H9 (cell line): ENCODE measurements around the gene C1RL. TPM values are rescaled to one million over a fixed set of nuclear protein-coding genes. Genes with fewer than 3 reads are reported as not detected.

Source experiments
- DNase-seq: peaks from one replicate; pipeline ENCODE4 v3.0.0-alpha.2; 2017
- H2AFZ ChIP-seq: one replicate; pipeline ENCODE4 v1.6.1; 2013; ENCODE audit warnings: mild to moderate bottlenecking, low read length, control low read depth, moderate library complexity
- H2AK5ac ChIP-seq: 2 replicates; pipeline ENCODE4 v1.6.1; 2013; ENCODE audit warnings: low read length, control low read depth, mixed read lengths; ENCODE audit not compliant: insufficient read length
- H2BK120ac ChIP-seq: one replicate; pipeline ENCODE4 v1.6.1; 2013; ENCODE audit warnings: low read depth, mild to moderate bottlenecking, low read length, control low read depth, inconsistent platforms; ENCODE audit not compliant: poor library complexity, severe bottlenecking
- H2BK12ac ChIP-seq: 2 replicates; pipeline ENCODE4 v1.6.1; 2013; ENCODE audit warnings: low read length, control low read depth, mixed read lengths, low read depth; ENCODE audit not compliant: insufficient read length
- H2BK15ac ChIP-seq: 2 replicates; pipeline ENCODE4 v1.6.1; 2013; ENCODE audit warnings: low read depth, low read length, control low read depth
- H2BK20ac ChIP-seq: one replicate; pipeline ENCODE4 v1.6.1; 2013; ENCODE audit warnings: low read depth, mild to moderate bottlenecking, low read length, control low read depth, inconsistent platforms; ENCODE audit not compliant: poor library complexity, severe bottlenecking
- H2BK5ac ChIP-seq: 2 replicates; pipeline ENCODE4 v1.6.1; 2013; ENCODE audit warnings: low read length, control low read depth, mixed read lengths; ENCODE audit not compliant: insufficient read length
- H3K14ac ChIP-seq: 2 replicates; pipeline ENCODE4 v1.6.1; 2013; ENCODE audit warnings: low read length, control low read depth; ENCODE audit not compliant: insufficient read depth
- H3K18ac ChIP-seq: 2 replicates; pipeline ENCODE4 v1.6.1; 2013; ENCODE audit warnings: low read depth, mild to moderate bottlenecking, mixed read lengths, low read length, control low read depth; ENCODE audit not compliant: insufficient read length
- H3K23ac ChIP-seq: 2 replicates; pipeline ENCODE4 v1.6.1; 2013; ENCODE audit warnings: low read length, control low read depth, mixed read lengths, low read depth; ENCODE audit not compliant: insufficient read length
- H3K23me2 ChIP-seq: 2 replicates; pipeline ENCODE4 v1.6.1; 2013; ENCODE audit warnings: low read depth, mild to moderate bottlenecking, mixed read lengths, low read length, control low read depth; ENCODE audit not compliant: insufficient read length, poor library complexity, severe bottlenecking
- H3K27ac ChIP-seq: 2 replicates; pipeline ENCODE4 v1.5.1; 2013; ENCODE audit warnings: low read length, control low read depth, mixed read lengths, low read depth; ENCODE audit not compliant: insufficient read length
- H3K27me3 ChIP-seq: 2 replicates; pipeline ENCODE4 v1.6.1; 2013; ENCODE audit warnings: low read length, control low read depth, inconsistent platforms; ENCODE audit not compliant: insufficient read depth
- H3K4ac ChIP-seq: 2 replicates; pipeline ENCODE4 v1.6.1; 2013; ENCODE audit warnings: low read depth, mild to moderate bottlenecking, control low read depth, inconsistent platforms, low read length, moderate library complexity
- H3K4me1 ChIP-seq: 2 replicates; pipeline ENCODE4 v1.6.1; 2013; ENCODE audit warnings: low read length, control low read depth, inconsistent platforms; ENCODE audit not compliant: insufficient read depth
- H3K4me2 ChIP-seq: 2 replicates; pipeline ENCODE4 v1.6.1; 2013; ENCODE audit warnings: low read length, control low read depth, mixed read lengths; ENCODE audit not compliant: insufficient read length, insufficient read depth
- H3K56ac ChIP-seq: 2 replicates; pipeline ENCODE4 v1.6.1; 2013; ENCODE audit warnings: low read depth, mild to moderate bottlenecking, mixed read lengths, low read length, control low read depth; ENCODE audit not compliant: insufficient read length
- H3K79me1 ChIP-seq: 2 replicates; pipeline ENCODE4 v1.6.1; 2013; ENCODE audit warnings: low read depth, mild to moderate bottlenecking, moderate library complexity, low read length, control low read depth, inconsistent platforms; ENCODE audit not compliant: insufficient read depth, poor library complexity, severe bottlenecking
- H3K79me2 ChIP-seq: 2 replicates; pipeline ENCODE4 v1.6.1; 2013; ENCODE audit warnings: low read length, control low read depth, inconsistent platforms; ENCODE audit not compliant: insufficient read depth
- H3K9ac ChIP-seq: 2 replicates; pipeline ENCODE4 v1.6.1; 2013; ENCODE audit warnings: low read length, control low read depth, mixed read lengths; ENCODE audit not compliant: insufficient read length; ENCODE audit errors: extremely low read depth
- H3K9me3 ChIP-seq: one replicate; pipeline ENCODE4 v1.6.1; 2013; ENCODE audit warnings: low read depth, low read length, inconsistent platforms; ENCODE audit not compliant: control insufficient read depth
- H3T11ph ChIP-seq: one replicate; pipeline ENCODE4 v1.6.1; 2013; ENCODE audit warnings: mild to moderate bottlenecking, low read length, control low read depth, inconsistent platforms
- H4K20me1 ChIP-seq: one replicate; pipeline ENCODE4 v1.6.1; 2013; ENCODE audit not compliant: control insufficient read depth, insufficient read length, insufficient read depth
- H4K5ac ChIP-seq: 2 replicates; pipeline ENCODE4 v1.6.1; 2013; ENCODE audit warnings: low read depth, mild to moderate bottlenecking, mixed read lengths, low read length, control low read depth; ENCODE audit not compliant: insufficient read length
- H4K8ac ChIP-seq: replicated peaks from 2 replicates; pipeline ENCODE4 v1.6.1; 2013; ENCODE audit warnings: low read length, control low read depth, mixed read lengths, low read depth; ENCODE audit not compliant: insufficient read length
- H4K91ac ChIP-seq: 2 replicates; pipeline ENCODE4 v1.6.1; 2013; ENCODE audit warnings: low read depth, mild to moderate bottlenecking, moderate library complexity, mixed read lengths, low read length, control low read depth; ENCODE audit not compliant: insufficient read length
- H3K27ac Mint-ChIP-seq, 3 experiments: 2 replicates in 2 of 3; 3 replicates in 1 of 3; pipeline ENCODE4 v1.8.0; 2020 to 2021; ENCODE audit warnings: mixed read lengths in 3 of 3, mild to moderate bottlenecking in 1 of 3, moderate library complexity in 1 of 3
- H3K27me3 Mint-ChIP-seq: 2 replicates; pipeline ENCODE4 v1.8.0; 2021; ENCODE audit warnings: low read depth, mild to moderate bottlenecking, moderate library complexity, mixed read lengths
- H3K36me3 Mint-ChIP-seq, 3 experiments: 2 replicates in 2 of 3; 3 replicates in 1 of 3; pipeline ENCODE4 v1.8.0; 2020 to 2021; ENCODE audit warnings: low read depth in 3 of 3, mixed read lengths in 3 of 3; ENCODE audit not compliant: insufficient read depth in 1 of 3
- H3K4me1 Mint-ChIP-seq, 2 experiments: 2 replicates each; pipeline ENCODE4 v1.8.0; 2020; ENCODE audit warnings: mixed read lengths in 2 of 2
- H3K4me3 Mint-ChIP-seq, 2 experiments: 2 replicates in 1 of 2; 3 replicates in 1 of 2; pipeline ENCODE4 v1.8.0; 2020 to 2021; ENCODE audit warnings: mild to moderate bottlenecking in 2 of 2, mixed read lengths in 2 of 2, moderate library complexity in 1 of 2
- H3K9me3 Mint-ChIP-seq, 2 experiments: 2 replicates in 1 of 2; 3 replicates in 1 of 2; pipeline ENCODE4 v1.8.0; 2020; ENCODE audit warnings: mild to moderate bottlenecking in 2 of 2, mixed read lengths in 2 of 2, moderate library complexity in 1 of 2
- WGBS: extraction: QIAGEN DNeasy Blood & Tissue Kit; methylation state at CpG from one replicate; pipeline ENCODE4 v1.1.7; 2013; ENCODE audit warnings: missing lambda C conversion rate, low lambda C conversion rate, mixed read lengths; ENCODE audit not compliant: insufficient read length; ENCODE audit errors: extremely low coverage; 5-methylcytosine and 5-hydroxymethylcytosine counted together
- total RNA-seq: library from RNA; stranded (reverse); gene quantifications from 2 replicates; pipeline ENCODE4 v1.2.1, GENCODE V29; 2021
- TF ChIP-seq, protein P1 (sequence below): fragments of 200-600 bp; sonication (generic); conservative IDR thresholded peaks from 3 replicates; pipeline ENCODE4 v1.8.0; 2021; ENCODE audit warnings: antibody characterized with exemption, mild to moderate bottlenecking

C1RL gene
- total RNA-seq, 1 experiment from 2014 or later = 15.1 TPM

DNA sequence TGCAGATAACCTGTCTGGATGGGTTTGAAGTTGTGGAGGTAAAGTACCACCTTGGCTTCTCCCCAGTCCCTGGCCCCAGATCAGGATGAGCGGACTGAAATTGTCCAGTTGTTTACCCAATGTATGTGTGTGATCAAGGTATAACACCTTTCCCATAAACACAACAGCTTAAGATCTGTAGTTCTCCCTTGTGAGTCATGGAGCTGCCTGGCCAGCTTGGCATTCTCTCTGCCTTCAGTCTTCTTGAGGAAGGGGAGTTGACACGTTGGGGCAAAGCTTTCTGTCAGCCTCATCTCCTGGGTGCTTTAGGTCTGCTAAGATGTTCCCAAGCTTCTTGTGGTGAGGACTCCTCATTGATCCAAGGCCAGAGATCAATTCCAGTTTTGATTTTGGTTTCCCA lies 42.4 kb downstream of the C1RL start:
- H3K4me3 Mint-ChIP-seq = no peak overlapping the region

More for the DNA sequence above, 42.4 kb downstream of the C1RL start:
- Mint-ChIP-seq H3K4me1 (no peaks in the 10 kb centered on the region), H3K9me3 (no peaks in the 10 kb centered on the region; a peak in 1 of 5 replicates), H3K27ac (no peak overlapping the region), H3K27me3 (peaks cover 9% of the 10 kb centered on the region), H3K36me3 (no peaks in the 10 kb centered on the region)
- no peak overlapping the region for H3K23ac ChIP-seq
- no peaks in the 10 kb centered on the region for H3K27me3 ChIP-seq
- H4K8ac ChIP-seq = no peak overlapping the region
- no peak overlapping the region for H4K5ac ChIP-seq
- no peak overlapping the region for H3T11ph ChIP-seq
- no peak for DNase-seq
- no peak overlapping the region for H3K27ac ChIP-seq
- 0 out of 2 replicates have a peak, but pooled peaks cover 2% of the 10 kb centered on the region for H3K79me2 ChIP-seq
- no peaks in the 10 kb centered on the region for H4K20me1 ChIP-seq
- no peak overlapping the region for H3K56ac ChIP-seq
- no peak overlapping the region for H2BK5ac ChIP-seq
- no peaks in the 10 kb centered on the region for H3K79me1 ChIP-seq
- H4K91ac ChIP-seq = no peak overlapping the region
- no peak overlapping the region for H2AK5ac ChIP-seq
- no peak overlapping the region for H2AFZ ChIP-seq
- no peak overlapping the region for H2BK15ac ChIP-seq
- H2BK12ac ChIP-seq = no peak overlapping the region
- no peaks in the 10 kb centered on the region for H3K9me3 ChIP-seq
- H3K4me1 ChIP-seq = no peaks in the 10 kb centered on the region
- no peak overlapping the region for H3K14ac ChIP-seq
- TF ChIP-seq, protein P1, sequence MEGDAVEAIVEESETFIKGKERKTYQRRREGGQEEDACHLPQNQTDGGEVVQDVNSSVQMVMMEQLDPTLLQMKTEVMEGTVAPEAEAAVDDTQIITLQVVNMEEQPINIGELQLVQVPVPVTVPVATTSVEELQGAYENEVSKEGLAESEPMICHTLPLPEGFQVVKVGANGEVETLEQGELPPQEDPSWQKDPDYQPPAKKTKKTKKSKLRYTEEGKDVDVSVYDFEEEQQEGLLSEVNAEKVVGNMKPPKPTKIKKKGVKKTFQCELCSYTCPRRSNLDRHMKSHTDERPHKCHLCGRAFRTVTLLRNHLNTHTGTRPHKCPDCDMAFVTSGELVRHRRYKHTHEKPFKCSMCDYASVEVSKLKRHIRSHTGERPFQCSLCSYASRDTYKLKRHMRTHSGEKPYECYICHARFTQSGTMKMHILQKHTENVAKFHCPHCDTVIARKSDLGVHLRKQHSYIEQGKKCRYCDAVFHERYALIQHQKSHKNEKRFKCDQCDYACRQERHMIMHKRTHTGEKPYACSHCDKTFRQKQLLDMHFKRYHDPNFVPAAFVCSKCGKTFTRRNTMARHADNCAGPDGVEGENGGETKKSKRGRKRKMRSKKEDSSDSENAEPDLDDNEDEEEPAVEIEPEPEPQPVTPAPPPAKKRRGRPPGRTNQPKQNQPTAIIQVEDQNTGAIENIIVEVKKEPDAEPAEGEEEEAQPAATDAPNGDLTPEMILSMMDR = no peak
- no peak overlapping the region for H2BK20ac ChIP-seq
- no peak overlapping the region for H2BK120ac ChIP-seq
- no peak overlapping the region for H3K9ac ChIP-seq
- no CpG with 5 or more reads among the region's 2 CpGs for WGBS
- no peak overlapping the region for H3K18ac ChIP-seq
- H3K4me2 ChIP-seq = no peak overlapping the region
- no peak overlapping the region for H3K4ac ChIP-seq
- H3K23me2 ChIP-seq = no peaks in the 10 kb centered on the region
